GF-D8 (cell line): Measurements from ENCODE around the gene ZNF44.

Source experiments
- DNase-seq: peaks from one replicate; lab custom pipeline; 2025; lab: John Stamatoyannopoulos, UW

Gene ZNF44

GRCh38 chr19:12261554-12261953 lies 33.1 kb downstream of the ZNF44 start:
- no peak for DNase-seq

- DNase-seq, result peak; percentile 40
These were observed 33.8 kb downstream of the ZNF44 start for GRCh38 chr19:12260861-12261260.

GRCh38 chr19:12260236-12260635 lies 34.4 kb downstream of the ZNF44 start:
- no peak for DNase-seq

DNA sequence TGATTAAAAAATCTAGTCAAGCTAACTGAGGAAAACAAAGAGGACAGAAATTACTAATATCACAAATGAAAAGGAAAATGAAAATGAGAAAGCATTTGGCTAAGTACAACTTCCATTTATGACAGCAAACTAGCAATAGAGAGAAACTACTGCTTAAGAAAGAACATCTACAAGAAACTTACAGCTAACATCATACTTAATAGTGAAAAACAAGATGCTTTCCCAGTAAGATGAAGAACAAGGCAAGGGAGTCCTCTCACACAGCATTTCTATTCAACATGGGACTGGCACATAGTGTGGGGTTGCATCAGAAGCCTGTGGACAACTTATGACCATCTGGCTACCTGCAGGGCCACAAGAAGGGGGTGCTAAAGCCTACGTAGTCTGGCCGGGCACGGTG lies 39.3 kb downstream of the ZNF44 start:
- no peak for DNase-seq

DNA sequence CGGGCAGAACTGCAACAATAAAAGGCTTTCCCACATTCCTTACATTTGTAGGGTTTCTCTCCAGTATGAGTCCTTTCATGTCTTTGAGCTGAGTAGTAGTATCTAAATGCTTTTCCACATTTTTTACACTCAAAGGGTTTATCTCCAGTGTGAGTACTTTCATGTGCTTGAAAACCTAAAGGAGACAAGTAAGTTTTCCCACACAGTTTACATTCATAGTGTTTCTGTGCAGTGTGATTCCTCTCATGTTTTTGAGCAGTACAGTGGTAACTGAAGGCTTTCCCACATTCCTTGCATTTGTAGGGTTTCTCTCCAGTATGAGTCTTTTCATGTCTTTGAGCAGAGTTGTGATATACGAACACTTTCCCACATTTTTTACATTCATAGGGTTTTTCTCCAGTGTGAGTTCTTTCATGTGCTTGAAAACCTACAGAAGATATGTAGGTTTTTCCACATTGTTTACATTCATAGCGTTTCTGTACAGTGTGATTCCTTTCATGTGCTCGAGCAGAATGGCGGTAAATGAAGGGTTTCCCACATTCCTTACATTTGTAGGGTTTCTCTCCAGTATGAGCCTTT lies 47.0 kb downstream of the ZNF44 start:
- DNase-seq, result no peak

DNA sequence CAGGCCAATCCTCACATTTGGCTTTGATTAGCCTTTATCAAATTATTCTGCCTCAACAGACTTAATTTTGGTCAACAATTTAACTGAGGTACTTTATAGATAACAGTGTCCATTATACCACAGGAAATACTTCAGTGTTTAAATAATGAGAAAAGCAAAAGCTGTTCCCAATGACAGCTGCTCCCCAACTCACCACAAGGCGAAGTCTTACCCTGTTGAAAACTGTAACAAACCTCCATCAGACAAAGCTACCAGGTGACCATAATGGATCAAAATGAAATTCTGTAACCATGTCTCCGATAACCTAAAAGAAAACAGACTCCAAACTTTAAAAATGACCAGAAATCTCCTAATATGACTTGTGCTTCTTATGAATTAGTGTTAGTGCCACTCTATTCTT lies 50.3 kb downstream of the ZNF44 start:
- DNase-seq, result no peak

GRCh38 chr19:12237143-12237839 lies 57.4 kb downstream of the ZNF44 start:
- no peak for DNase-seq

DNA sequence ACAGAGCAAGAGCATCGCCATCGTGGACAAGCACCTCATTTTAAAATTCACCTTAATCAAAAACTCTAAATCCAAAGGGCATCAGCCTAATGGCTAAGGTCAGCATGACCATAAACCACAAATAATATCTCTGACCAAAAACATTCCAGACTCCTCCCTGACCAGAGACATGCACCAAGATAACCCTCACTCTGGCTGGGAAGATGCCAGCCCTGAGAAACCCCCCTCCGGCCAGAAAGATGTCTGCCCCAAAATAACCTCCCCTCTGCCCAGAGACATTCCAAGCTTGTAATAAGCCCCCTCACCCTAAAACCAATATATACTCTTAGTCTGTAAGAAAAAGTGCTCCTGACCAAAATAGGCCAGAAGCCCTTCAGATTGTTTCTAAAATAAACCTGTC lies 61.7 kb downstream of the ZNF44 start:
- DNase-seq, result no peak

- DNase-seq, result no peak
These were observed 63.6 kb downstream of the ZNF44 start for GRCh38 chr19:12230751-12231733.

DNA sequence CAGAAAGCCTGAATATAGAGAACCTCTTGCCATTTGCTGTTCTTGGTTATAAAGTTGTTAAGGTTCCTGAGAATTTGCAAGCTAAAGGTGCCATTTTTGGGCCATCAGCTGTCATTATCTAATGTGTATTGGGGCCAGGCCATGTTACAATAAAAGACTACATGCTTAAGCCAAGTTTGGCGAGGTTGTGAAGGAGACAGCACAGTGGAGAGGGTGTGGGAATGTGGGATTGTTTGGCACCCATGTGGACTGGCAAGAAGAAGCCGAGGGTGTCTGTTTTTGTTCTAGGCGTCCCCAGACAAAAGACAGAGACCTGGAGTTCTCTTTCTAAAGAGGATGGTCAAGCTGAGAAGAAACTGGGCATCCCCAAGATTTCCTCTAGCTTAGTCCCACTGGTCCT lies 64.7 kb downstream of the ZNF44 start:
- DNase-seq, result no peak

DNA sequence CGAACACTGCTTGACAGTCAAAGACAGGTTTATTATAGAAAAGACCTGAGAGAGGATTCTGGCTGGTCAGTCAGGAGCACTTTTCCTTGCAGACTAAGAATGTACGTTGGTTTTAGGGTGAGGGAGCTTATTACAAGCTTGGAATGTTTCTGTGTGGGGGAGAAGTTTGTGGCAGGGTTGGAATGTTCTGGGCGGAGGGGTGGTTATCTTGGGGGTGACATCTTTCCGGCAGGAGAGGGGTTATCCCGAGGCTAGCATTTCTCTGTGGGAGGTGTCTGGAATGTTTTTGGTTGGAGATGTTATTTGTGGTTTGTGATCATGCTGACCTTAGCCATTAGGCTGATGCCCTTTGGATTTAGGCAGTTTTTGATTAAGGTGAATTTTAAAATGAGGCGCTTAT lies 70.0 kb downstream of the ZNF44 start:
- no peak for DNase-seq

DNA sequence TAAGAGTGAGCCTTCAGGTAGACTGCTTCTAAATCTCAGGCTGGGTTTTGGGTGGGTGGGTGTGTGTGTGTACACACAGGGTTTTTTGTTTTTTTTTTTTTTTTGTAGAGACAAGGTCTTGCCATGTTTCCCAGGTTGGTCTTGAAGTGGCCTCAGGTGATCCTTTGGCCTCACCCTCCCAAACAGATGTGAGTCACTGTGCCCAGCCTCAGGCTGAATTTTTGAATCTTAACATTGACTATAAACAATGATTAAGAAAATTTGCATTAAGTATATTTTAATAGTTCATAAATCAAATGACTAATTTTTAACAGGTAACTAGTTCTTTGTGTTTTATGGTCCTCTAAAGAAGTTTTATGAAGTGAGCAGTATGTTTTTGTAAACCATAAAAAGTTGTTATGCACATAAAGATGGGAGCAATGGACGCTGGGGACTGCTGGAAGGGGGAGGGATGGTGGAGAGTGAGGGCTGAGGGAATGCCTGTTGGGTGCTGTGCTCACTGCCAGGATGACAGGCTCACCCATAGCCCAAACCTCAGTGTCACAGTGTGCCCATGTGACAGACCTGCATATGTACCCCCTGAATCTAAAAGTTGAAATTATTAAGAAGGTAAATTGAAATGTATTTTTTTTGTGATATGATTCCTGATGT lies 71.6 kb downstream of the ZNF44 start:
- DNase-seq, result no peak
